Measurements from ENCODE around the gene SNX13. TPM values are rescaled to one million over a fixed set of nuclear protein-coding genes. Genes with fewer than 3 reads are reported as not detected.

SNX13 gene
- total RNA-seq, 2 donors from 2014 or later, result 29.2 to 29.6 TPM

DNA sequence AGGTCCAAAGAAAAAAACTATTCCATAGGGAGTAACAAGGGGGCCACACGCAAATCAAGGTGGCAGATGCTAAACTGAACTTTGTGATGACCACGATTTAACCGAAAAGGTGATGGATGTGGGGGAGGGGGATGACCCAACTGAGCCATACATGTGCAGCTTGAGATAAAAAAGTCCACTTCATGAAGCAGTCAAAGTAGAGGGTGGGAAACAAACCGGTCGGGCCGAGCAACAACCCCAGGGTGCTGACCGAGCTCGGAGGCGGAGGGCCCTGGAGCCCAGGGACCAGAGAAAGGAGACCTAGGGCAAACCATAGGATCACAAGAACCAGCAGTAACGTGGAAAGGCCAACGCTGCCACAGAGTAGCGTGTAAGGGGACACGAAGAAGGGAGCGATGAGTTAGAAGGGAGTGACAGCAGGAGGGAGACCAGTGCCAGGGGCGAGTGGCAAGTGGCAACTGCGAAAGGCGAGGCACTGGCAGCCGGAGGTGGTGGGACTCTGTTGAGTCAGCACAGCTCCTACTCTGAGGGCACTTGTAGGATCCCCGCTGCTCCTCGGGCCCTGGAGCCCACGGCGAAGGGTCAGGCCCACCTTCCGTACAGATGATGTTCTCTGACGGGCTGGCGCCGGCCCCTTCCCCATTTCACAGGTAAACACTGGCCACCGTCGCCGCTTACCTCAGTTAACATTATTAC lies 540 bp downstream of the SNX13 start:
- peak; percentile 56 for ATAC-seq
- peaks cover 2% of the 10 kb centered on the region for H3K9me3 ChIP-seq (ENCODE audit: control insufficient read depth, low read length, poor library complexity, severe bottlenecking)
- Mint-ChIP-seq H3K27me3 (no peaks in the 10 kb centered on the region), H3K4me3 (peak overlapping the region; percentile 98), H3K4me1 (peaks cover 42% of the 10 kb centered on the region), H3K27ac (peak overlapping the region; percentile 99), H3K36me3 (ENCODE audit: low read depth) (peaks cover 10% of the 10 kb centered on the region)
- peak; percentile 31 to 36 (median 35) for DNase-seq

DNA sequence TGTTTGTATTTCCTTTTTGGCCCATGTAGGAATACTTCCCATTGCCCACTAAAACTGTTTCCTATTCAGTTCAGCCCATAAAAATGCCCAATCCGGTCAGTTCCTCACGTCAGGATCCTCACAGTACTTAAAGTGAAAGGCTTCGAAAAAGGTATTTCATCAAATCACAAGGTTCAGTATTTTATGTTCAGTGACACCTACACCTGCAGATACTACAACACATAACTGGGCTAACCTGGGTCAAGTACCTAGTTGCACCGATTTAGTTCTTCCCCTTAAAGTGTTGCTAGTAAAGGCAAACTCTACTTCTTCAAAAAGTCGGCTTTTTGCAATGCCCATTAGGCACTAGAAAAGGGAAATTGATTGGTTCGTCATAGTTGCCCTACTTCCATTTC lies 1.1 kb downstream of the SNX13 start:
- H3K9me3 ChIP-seq (ENCODE audit: control insufficient read depth, low read length, poor library complexity, severe bottlenecking), result peaks cover 2% of the 10 kb centered on the region
- no peaks in the 10 kb centered on the region for H3K27me3 Mint-ChIP-seq
- peaks cover 10% of the 10 kb centered on the region for H3K36me3 Mint-ChIP-seq (ENCODE audit: low read depth)
- H3K27ac Mint-ChIP-seq, result peak overlapping the region; percentile 99
- ATAC-seq (no peak), DNase-seq (no peak)
- H3K4me1 Mint-ChIP-seq, result peaks cover 47% of the 10 kb centered on the region
- H3K4me3 Mint-ChIP-seq, result peak overlapping the region; percentile 98

DNA sequence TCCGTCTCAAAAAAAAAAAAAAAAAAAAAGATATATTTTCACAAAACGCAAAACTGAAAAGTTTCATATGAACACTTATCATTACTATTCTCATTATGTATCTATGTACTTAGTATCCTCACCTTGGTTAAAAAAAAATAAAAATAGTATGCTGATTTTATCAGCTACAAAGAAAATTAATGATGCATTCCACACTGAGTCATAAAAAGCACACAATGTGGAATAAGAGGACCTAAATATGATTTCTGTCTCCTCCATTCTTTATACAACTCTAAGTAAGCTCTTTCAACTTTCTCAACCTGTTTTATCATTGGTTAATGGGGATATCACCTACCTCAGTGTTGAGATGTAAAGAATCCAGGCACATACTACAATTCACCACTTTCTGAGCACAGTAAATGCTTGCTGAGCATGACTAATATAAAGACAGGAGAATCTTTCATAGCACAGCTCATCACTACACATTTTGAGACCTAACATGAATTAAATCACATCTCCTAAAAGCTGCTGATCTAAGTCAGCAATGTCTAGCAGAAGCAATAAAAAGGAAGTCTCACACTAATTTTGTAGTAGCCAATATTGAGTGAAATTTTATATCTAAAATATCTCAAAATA lies 2.7 kb downstream of the SNX13 start:
- Mint-ChIP-seq H3K4me1 (peaks cover 57% of the 10 kb centered on the region), H3K27me3 (no peaks in the 10 kb centered on the region), H3K27ac (peak overlapping the region; percentile 99), H3K4me3 (peak overlapping the region; percentile 57), H3K36me3 (ENCODE audit: low read depth) (peaks cover 10% of the 10 kb centered on the region)
- DNase-seq (no peak), ATAC-seq (no peak)
- peaks cover 2% of the 10 kb centered on the region for H3K9me3 ChIP-seq (ENCODE audit: control insufficient read depth, low read length, poor library complexity, severe bottlenecking)

DNA sequence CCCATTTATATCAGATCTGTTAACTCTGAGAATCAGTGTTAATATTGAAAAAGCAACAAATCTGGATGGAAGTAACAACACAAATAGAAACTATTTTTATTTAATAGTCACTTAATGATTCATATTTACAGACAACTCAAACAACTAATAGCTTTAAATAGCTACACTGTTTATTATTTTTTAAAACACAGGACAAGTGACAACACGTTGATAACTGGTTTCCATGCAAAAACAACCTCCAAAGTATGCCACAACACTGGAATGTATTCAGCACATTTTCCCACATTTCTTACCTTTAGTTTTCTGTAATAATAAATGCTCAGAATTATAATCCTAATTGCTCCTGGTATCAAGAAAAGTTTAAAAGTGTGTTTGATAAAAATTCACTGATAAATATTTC lies 4.0 kb downstream of the SNX13 start:
- no peak for DNase-seq
- Mint-ChIP-seq H3K4me3 (no peak overlapping the region), H3K36me3 (ENCODE audit: low read depth) (peaks cover 8% of the 10 kb centered on the region), H3K4me1 (peaks cover 51% of the 10 kb centered on the region), H3K27ac (no peak overlapping the region), H3K27me3 (no peaks in the 10 kb centered on the region)
- H3K9me3 ChIP-seq (ENCODE audit: control insufficient read depth, low read length, poor library complexity, severe bottlenecking), result peaks cover 2% of the 10 kb centered on the region
- no peak for ATAC-seq

DNA sequence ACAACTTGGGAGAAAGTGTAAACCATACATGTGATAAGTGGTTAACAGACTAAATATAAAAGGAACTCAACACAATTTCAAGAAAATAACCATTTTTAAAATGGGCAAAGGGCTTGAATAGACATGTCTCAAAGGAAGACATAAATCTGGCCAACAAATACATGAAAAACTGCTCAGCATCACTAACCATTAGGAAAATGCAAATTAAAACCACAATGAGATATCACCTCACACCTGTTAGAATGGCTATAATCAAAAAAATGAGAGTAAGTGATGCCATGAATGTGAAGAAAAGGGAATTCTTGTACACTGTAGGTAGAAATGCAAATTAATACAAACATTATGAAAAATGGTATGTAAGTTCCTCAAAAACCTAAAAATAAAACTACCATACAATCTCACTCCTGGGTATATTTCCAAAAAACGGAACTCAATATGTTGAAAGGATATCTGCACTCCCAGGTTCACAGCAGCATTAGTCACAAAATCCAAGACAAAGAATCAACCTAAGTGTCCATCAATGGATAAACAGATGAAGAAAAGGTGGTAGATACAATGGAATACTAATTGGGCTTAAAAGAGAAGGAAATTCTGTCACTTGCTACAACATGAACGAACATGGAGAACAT lies 5.6 kb downstream of the SNX13 start:
- ATAC-seq (no peak), DNase-seq (no peak)
- Mint-ChIP-seq H3K4me3 (no peak overlapping the region), H3K36me3 (ENCODE audit: low read depth) (peaks cover 4% of the 10 kb centered on the region), H3K27me3 (no peaks in the 10 kb centered on the region), H3K4me1 (peaks cover 52% of the 10 kb centered on the region), H3K27ac (peak overlapping the region; percentile 68)
- peaks cover 2% of the 10 kb centered on the region for H3K9me3 ChIP-seq (ENCODE audit: control insufficient read depth, low read length, poor library complexity, severe bottlenecking)

DNA sequence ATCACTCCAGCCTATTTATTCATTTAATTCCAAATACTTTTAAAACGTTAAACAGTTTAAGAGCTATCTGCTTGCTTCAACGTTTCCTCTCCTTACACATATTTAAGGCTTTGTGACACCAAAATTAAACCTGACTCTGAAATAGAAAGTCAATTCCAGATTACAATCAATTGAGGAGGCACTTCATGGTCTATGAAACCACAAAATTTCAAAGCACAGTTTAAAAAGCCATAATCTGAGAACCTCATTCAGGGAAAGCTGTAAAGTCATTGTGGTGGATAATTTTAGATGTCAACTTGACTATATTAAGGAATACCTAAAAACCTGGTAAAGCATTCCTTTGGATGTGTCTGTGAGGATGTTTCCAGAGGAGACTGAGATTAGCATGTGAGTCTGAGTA lies 6.2 kb downstream of the SNX13 start:
- H3K9me3 ChIP-seq (ENCODE audit: control insufficient read depth, low read length, poor library complexity, severe bottlenecking), result peaks cover 2% of the 10 kb centered on the region
- Mint-ChIP-seq H3K36me3 (ENCODE audit: low read depth) (peaks cover 4% of the 10 kb centered on the region), H3K4me3 (no peak overlapping the region), H3K4me1 (peaks cover 48% of the 10 kb centered on the region), H3K27ac (peak overlapping the region; percentile 68), H3K27me3 (no peaks in the 10 kb centered on the region)
- ATAC-seq, result peak; percentile 71
- no peak for DNase-seq

DNA sequence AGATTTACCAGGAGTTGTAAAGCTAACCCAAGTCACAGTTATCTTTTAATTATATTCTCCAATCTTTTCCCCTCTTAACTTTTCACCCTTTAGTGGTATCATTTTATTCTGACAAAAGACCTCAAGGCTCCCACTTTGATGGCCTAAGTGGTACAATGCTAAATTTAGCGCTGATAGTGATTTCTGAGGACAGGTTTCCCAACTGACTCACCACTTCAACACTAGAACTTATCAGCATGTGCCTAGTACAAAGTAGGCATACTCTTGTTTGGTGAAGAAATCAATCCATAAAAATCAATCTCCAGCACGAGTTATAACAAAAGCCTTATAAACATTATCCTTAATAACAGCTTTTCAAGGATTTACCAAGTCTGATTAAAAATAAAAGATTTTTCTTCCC lies 7.5 kb downstream of the SNX13 start:
- Mint-ChIP-seq H3K4me1 (peaks cover 43% of the 10 kb centered on the region), H3K27me3 (no peaks in the 10 kb centered on the region), H3K27ac (no peak overlapping the region), H3K4me3 (no peak overlapping the region), H3K36me3 (ENCODE audit: low read depth) (peaks cover 4% of the 10 kb centered on the region)
- no peak for ATAC-seq
- no peak for DNase-seq
- peaks cover 2% of the 10 kb centered on the region for H3K9me3 ChIP-seq (ENCODE audit: control insufficient read depth, low read length, poor library complexity, severe bottlenecking)

DNA sequence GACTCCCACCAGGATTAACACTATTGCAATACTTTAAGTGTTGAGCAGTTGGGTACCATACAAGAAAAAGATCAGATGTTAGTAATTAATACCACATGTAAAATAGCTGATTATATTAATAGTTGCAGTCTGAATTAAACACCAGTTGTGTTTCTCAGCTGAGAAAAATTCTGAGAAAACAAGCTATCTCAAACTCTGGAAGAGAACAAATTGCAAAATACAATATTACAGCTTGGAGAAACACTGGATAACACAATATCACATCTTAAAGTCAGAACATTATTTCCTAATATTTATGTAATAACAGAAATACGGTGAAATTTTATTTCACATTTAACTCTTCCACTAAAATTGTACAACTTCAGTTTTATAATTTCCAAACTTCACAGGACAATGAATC lies 9.2 kb downstream of the SNX13 start:
- ATAC-seq, result no peak
- no peak for DNase-seq

DNA sequence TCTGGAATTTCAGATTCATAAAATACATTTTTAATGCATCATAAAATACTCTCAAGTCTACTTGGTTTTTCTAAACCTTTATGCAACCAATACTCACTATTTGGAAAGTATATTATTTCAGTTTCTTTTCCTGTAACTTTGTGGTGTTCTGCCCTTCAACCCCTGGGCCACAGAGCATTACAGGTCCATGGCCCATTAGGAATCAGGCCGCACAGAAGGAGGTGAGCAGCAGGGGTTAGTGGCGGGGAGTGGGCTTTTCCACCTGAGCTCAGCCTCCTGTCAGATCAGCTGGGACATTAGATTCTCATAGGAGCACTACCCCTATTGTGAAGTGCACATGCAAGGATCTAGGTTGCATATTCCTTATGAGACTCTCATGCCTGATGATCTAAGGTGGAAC lies 9.7 kb downstream of the SNX13 start:
- peaks cover 50% of the 10 kb centered on the region for H3K4me1 Mint-ChIP-seq
- no peak overlapping the region for H3K4me3 Mint-ChIP-seq
- peaks cover 1% of the 10 kb centered on the region for H3K9me3 ChIP-seq (ENCODE audit: control insufficient read depth, low read length, poor library complexity, severe bottlenecking)
- ATAC-seq, result no peak
- H3K27me3 Mint-ChIP-seq, result no peaks in the 10 kb centered on the region
- DNase-seq, result no peak
- H3K27ac Mint-ChIP-seq, result no peak overlapping the region
- peaks cover 5% of the 10 kb centered on the region for H3K36me3 Mint-ChIP-seq (ENCODE audit: low read depth)

More for the DNA sequence above, 9.2 kb downstream of the SNX13 start:
- Mint-ChIP-seq H3K27me3 (no peaks in the 10 kb centered on the region), H3K4me1 (peaks cover 45% of the 10 kb centered on the region), H3K36me3 (ENCODE audit: low read depth) (peaks cover 4% of the 10 kb centered on the region), H3K4me3 (no peak overlapping the region), H3K27ac (no peak overlapping the region)
- peaks cover 2% of the 10 kb centered on the region for H3K9me3 ChIP-seq (ENCODE audit: control insufficient read depth, low read length, poor library complexity, severe bottlenecking)

DNA sequence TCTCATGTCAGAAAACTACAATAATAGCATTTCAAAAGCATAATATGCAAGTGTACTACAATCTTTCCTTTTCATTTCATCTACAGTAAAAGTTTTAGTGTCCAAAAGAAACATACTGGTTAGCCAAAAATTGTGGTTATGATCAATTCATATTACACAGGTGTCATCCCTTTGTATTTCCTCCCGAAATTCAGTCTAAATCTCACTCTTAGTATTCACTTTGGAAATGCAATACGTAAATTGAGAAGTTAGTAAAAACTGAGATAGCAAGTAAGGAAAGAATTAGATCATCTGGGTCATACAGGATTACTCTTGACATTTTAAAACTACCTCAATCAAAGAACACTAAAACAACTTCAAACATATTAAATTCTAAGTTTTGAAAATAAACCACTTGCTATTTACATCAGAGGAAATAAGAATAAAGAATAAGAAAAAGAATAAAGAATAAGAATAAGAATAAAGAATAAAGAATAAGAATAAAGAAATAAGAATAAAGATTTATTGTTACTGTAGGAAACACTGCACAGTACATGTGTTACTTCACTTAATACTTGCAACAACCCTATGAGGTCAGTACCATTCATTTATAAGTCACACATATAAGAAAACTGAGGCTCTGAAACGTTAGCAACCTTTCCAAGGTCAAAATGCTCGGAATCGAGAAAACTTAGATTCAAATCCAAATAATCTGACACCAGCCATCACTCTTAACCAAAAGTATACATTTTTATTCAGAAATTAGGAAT lies 10.5 kb downstream of the SNX13 start:
- H3K4me3 Mint-ChIP-seq, result no peak overlapping the region
- ATAC-seq, result no peak
- H3K27me3 Mint-ChIP-seq, result no peaks in the 10 kb centered on the region
- peaks cover 2% of the 10 kb centered on the region for H3K36me3 Mint-ChIP-seq (ENCODE audit: low read depth)
- DNase-seq, result no peak
- no peak overlapping the region for H3K27ac Mint-ChIP-seq
- peaks cover 53% of the 10 kb centered on the region for H3K4me1 Mint-ChIP-seq
- no peaks in the 10 kb centered on the region for H3K9me3 ChIP-seq (ENCODE audit: control insufficient read depth, low read length, poor library complexity, severe bottlenecking)

DNA sequence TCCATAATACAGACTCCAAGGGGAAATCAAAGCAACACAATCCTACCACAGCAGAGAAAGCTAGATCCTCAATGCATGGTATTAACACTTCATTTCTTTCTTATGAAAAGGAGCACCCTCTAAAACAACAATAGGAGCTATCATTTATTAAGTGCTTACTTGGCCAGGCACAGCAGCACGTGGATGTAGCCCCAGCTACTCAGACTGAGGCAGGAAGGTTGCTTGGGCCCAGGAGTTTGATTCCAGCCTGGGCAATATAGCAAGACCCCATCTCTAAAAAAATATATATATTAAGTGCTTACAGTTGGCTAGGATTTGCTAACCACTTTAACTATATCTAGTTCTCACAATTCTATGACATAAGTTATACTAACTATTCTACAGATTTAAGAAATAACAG lies 12.2 kb downstream of the SNX13 start:
- H3K9me3 ChIP-seq (ENCODE audit: control insufficient read depth, low read length, poor library complexity, severe bottlenecking), result no peaks in the 10 kb centered on the region
- Mint-ChIP-seq H3K4me3 (no peak overlapping the region), H3K4me1 (peaks cover 49% of the 10 kb centered on the region), H3K27ac (peak overlapping the region; percentile 51), H3K27me3 (no peaks in the 10 kb centered on the region), H3K36me3 (ENCODE audit: low read depth) (peaks cover 2% of the 10 kb centered on the region)
- DNase-seq (no peak), ATAC-seq (no peak)

DNA sequence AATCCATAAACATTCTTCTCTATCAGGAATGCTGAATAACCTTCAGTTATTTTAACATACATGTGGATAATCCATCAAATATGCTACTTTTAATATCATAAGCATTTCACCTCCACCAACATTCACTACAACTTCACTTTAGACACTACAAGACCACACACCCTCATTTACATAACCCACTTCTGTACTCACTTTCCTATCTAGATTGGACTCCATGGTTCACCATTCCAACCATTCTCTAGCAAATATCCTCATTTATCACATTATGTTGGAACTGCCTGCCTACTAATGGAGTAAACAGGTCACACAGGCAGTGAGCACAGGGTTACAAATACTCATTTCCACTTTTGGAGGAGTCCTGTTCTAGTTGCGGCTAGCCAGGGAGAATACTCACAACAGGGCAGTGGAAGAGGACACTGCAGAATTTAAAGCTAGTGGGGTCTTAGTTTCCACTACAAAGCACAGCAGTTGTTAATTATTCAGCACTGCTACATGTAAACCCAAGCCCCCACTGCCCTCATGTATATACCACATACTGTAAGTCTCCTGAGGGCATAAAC lies 18.4 kb downstream of the SNX13 start:
- no peaks in the 10 kb centered on the region for H3K27me3 Mint-ChIP-seq
- no peak for DNase-seq
- H3K9me3 ChIP-seq (ENCODE audit: control insufficient read depth, low read length, poor library complexity, severe bottlenecking), result peaks cover 3% of the 10 kb centered on the region
- H3K4me3 Mint-ChIP-seq, result no peak overlapping the region
- no peak overlapping the region for H3K27ac Mint-ChIP-seq
- ATAC-seq, result no peak
- H3K36me3 Mint-ChIP-seq (ENCODE audit: low read depth), result peaks cover 2% of the 10 kb centered on the region
- H3K4me1 Mint-ChIP-seq, result peaks cover 41% of the 10 kb centered on the region

DNA sequence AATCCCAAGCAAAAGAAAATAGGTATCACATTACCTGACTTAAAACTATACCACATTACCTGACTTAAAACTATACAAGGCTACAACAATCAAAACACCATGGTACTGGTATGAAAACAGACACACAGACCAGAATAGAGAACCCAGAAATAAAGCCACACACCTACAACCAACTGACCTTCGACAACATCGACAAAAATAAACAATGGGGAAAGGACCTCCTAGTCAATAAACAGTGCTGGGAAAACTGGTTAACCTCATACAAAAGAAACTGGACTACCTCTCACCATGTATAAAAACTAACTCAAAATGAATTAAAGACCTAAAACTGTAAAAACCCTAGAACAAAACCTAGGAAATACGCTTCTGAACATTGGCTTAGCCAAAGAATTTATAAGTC lies 22.5 kb downstream of the SNX13 start:
- peaks cover 3% of the 10 kb centered on the region for H3K9me3 ChIP-seq (ENCODE audit: control insufficient read depth, low read length, poor library complexity, severe bottlenecking)
- Mint-ChIP-seq H3K27me3 (no peaks in the 10 kb centered on the region), H3K36me3 (ENCODE audit: low read depth) (no peaks in the 10 kb centered on the region), H3K27ac (no peak overlapping the region), H3K4me3 (no peak overlapping the region), H3K4me1 (peaks cover 27% of the 10 kb centered on the region)
- no peak for ATAC-seq
- DNase-seq, result no peak
